A549 treated with GW870086 at 1 μM for 4 hours (cell line): ENCODE results near the gene YAP1. TPM values are rescaled to one million over a fixed set of nuclear protein-coding genes. Genes with fewer than 3 reads are reported as not detected.

Source experiments
- total RNA-seq: library from RNA; stranded (reverse); fragments of 200-300 nt; extraction: Qiagen RNA extraction; gene quantifications from 5 replicates; pipeline ENCODE4 v1.2.3, GENCODE V29; 2022; ENCODE audit warnings: low read depth

Gene YAP1
- total RNA-seq = 57.0 to 71.4 TPM (median 65.6 TPM) in 5 replicates

DNA sequence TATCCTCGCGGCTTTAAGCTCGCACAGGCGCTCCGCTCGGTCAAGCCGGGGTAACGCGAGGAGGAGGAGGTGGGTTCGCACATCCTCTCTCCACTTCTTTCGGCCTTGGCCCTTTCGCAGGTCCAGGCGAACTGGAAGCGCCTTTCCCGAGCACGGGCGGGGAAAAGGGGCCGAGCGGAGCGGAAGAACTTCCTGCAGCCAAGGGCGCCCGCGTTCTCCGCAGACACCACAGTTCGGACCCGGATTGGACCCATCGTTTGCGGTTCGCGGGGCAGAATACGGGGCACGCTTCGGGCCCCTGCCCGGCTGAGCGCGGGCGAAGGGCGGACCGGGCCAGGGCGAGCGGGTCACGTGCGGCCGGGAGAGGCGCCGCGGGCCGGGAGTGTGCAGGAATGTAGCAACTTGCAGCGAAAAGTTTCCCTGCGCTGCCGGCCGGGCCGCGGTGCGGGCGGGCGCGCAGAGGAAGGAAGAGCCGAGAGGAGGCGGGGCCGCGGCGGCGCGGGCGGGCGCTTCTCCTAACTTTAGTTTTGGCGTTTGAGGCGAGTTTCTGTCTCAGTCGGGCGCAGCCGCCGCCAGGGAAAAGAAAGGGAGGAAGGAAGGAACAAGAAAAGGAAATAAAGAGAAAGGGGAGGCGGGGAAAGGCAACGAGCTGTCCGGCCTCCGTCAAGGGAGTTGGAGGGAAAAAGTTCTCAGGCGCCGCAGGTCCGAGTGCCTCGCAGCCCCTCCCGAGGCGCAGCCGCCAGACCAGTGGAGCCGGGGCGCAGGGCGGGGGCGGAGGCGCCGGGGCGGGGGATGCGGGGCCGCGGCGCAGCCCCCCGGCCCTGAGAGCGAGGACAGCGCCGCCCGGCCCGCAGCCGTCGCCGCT, at the start of gene YAP1:
YAP1 (plus strand) TSS at position 552 of the 865 bp plus-strand sequence. CDS start 402 bp downstream, outside the sequence.

Other genes starting within 250 kb of the YAP1 start
- 1.8 to 3.4 TPM (median 2.7 TPM) in 5 replicates for gene CEP126, start 195.4 kb upstream of the YAP1 start, total RNA-seq
- 0.09 to 0.16 TPM in 2 of 5 replicates, not detected in the others for gene ANGPTL5, start 193.9 kb upstream of the YAP1 start, total RNA-seq
- gene CFAP300, start 63.0 kb upstream of the YAP1 start, total RNA-seq = 4.6 to 8.0 TPM (median 5.7 TPM) in 5 replicates
- gene BIRC3, start 207.0 kb downstream of the YAP1 start, total RNA-seq = 34.3 to 43.9 TPM (median 42.0 TPM) in 5 replicates
- gene BIRC2, start 236.8 kb downstream of the YAP1 start, total RNA-seq = 27.2 to 31.5 TPM (median 27.9 TPM) in 5 replicates